OCI-LY7 (cell line): ENCODE results near the gene GOLGA8K. TPM values are rescaled to one million over a fixed set of nuclear protein-coding genes. Genes with fewer than 3 reads are reported as not detected.
"Not testable (repeated sequence)": the region's sequence is repeated elsewhere in the genome, so short reads cannot be mapped to it uniquely, and the experiment has no call there.

ENCODE experiments used
- BruUV-seq: library from RNA; stranded (reverse); fragments of 400-500 nt; replicated peaks from 2 replicates; lab custom pipeline; 2021; lab: Mats Ljungman, UMichigan
- CTCF ChIA-PET: fragments of 300-600 bp; sonication (Branson Sonifier 250); formaldehyde crosslinking; loops from one replicate; lab custom pipeline; 2022; ENCODE audit warnings: antibody characterized with exemption; ENCODE audit not compliant: unreplicated experiment; lab: Charles Lee
- POLR2A ChIA-PET: fragments of 300-600 bp; sonication (Branson Sonifier 250); formaldehyde crosslinking; loops from one replicate; lab custom pipeline; 2022; ENCODE audit warnings: antibody characterized with exemption; lab: Charles Lee
- DNase-seq: peaks from one replicate; pipeline ENCODE4 v3.0.0-alpha.2; 2015; ENCODE audit warnings: low spot score
- H2AFZ ChIP-seq: fragments of 200-600 bp; sonication (generic), shearing (Covaris generic); 2 replicates; pipeline ENCODE4 v1.6.1; 2014; ENCODE audit warnings: mild to moderate bottlenecking, antibody characterized with exemption, low read length, moderate library complexity
- H3K27ac ChIP-seq: fragments of 200-600 bp; sonication (generic); 2 replicates; pipeline ENCODE4 v1.5.1; 2014; ENCODE audit warnings: mixed run types, low read depth, mild to moderate bottlenecking, moderate library complexity, low read length, inconsistent platforms; ENCODE audit not compliant: poor library complexity, severe bottlenecking
- H3K36me3 ChIP-seq: fragments of 200-600 bp; sonication (generic); 2 replicates; pipeline ENCODE4 v1.6.1; 2014; ENCODE audit warnings: mild to moderate bottlenecking, antibody characterized with exemption, low read length, moderate library complexity, mixed read lengths; ENCODE audit not compliant: insufficient read depth
- H3K4me1 ChIP-seq: fragments of 200-600 bp; sonication (generic); 2 replicates; pipeline ENCODE4 v1.5.1; 2014; ENCODE audit warnings: mild to moderate bottlenecking, low read length; ENCODE audit not compliant: insufficient read depth, poor library complexity, severe bottlenecking
- H3K4me2 ChIP-seq: fragments of 200-600 bp; sonication (generic); 2 replicates; pipeline ENCODE4 v1.6.1; 2014; ENCODE audit warnings: mild to moderate bottlenecking, low read length
- H3K4me3 ChIP-seq: fragments of 200-600 bp; sonication (generic); 2 replicates; pipeline ENCODE4 v1.5.1; 2014; ENCODE audit warnings: mild to moderate bottlenecking, low read depth, low read length; ENCODE audit not compliant: poor library complexity, severe bottlenecking
- H3K79me2 ChIP-seq: fragments of 200-600 bp; sonication (generic); 2 replicates; pipeline ENCODE4 v1.6.1; 2016; ENCODE audit warnings: low read depth, mild to moderate bottlenecking, low read length, moderate library complexity, mixed read lengths; ENCODE audit not compliant: insufficient read depth
- H3K9me2 ChIP-seq: fragments of 200-600 bp; sonication (generic); 2 replicates; pipeline ENCODE4 v1.6.1; 2016; ENCODE audit warnings: mild to moderate bottlenecking, low read length, mixed read lengths; ENCODE audit not compliant: insufficient read depth
- H3K9me3 ChIP-seq: fragments of 200-600 bp; sonication (generic); 2 replicates; pipeline ENCODE4 v1.6.1; 2014; ENCODE audit warnings: mild to moderate bottlenecking, mixed run types, low read length, mixed read lengths
- H4K20me1 ChIP-seq: fragments of 200-600 bp; sonication (generic); 2 replicates; pipeline ENCODE4 v1.6.1; 2014; ENCODE audit warnings: mild to moderate bottlenecking, antibody characterized with exemption, low read length, moderate library complexity, mixed read lengths; ENCODE audit not compliant: insufficient read depth
- intact Hi-C: fragments of 100-400 bp; cut with micrococcal nuclease; formaldehyde crosslinking; loops from one replicate; pipeline ENCODE4 v1.10.0; 2022; ENCODE audit not compliant: unreplicated experiment
- total RNA-seq, 2 experiments: library from RNA; depleted of rRNA in 1 of 2; stranded (reverse); fragments of >200 nt in 1 of 2; shearing (Covaris generic) in 1 of 2; gene quantifications; 2 replicates each; pipeline ENCODE4 v1.2.3, GENCODE V29; 2014 to 2022
- TF ChIP-seq, protein P1 (sequence below): fragments of 200-600 bp; sonication (generic); conservative IDR thresholded peaks from 2 replicates; pipeline ENCODE4 v1.5.1; 2014; ENCODE audit warnings: mild to moderate bottlenecking, antibody characterized with exemption, low read length, moderate library complexity, mixed read lengths

Gene GOLGA8K
- total RNA-seq, 2 experiments from 2014 or later = not detected

DNA sequence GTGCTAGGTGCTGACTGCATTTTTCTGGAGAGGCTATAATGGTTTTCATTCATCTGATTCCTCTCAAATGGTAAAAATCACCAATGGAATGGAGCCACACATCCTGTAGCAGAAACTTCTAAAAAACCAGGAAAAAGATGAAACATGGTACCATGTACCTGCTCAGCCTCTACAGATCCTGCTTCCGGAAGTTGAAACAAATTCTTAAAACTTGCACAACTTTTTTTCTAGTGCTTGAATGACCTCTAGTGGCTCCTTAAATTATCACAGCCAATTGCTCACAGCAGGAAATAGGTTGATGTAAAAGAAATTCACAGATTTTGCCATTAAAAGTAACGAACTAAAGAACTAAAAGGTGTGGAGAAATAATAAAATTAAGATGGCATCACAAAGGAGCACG, 4.8 kb upstream of the GOLGA8K start:
- H3K79me2 ChIP-seq, H3K4me2 ChIP-seq, H3K36me3 ChIP-seq, intact Hi-C loops, BruUV-seq, POLR2A ChIA-PET, H4K20me1 ChIP-seq, H3K9me3 ChIP-seq, H3K4me1 ChIP-seq, DNase-seq, H3K9me2 ChIP-seq, H3K27ac ChIP-seq, H2AFZ ChIP-seq, H3K4me3 ChIP-seq, CTCF ChIA-PET: not testable (repeated sequence)
- TF ChIP-seq, protein P1, sequence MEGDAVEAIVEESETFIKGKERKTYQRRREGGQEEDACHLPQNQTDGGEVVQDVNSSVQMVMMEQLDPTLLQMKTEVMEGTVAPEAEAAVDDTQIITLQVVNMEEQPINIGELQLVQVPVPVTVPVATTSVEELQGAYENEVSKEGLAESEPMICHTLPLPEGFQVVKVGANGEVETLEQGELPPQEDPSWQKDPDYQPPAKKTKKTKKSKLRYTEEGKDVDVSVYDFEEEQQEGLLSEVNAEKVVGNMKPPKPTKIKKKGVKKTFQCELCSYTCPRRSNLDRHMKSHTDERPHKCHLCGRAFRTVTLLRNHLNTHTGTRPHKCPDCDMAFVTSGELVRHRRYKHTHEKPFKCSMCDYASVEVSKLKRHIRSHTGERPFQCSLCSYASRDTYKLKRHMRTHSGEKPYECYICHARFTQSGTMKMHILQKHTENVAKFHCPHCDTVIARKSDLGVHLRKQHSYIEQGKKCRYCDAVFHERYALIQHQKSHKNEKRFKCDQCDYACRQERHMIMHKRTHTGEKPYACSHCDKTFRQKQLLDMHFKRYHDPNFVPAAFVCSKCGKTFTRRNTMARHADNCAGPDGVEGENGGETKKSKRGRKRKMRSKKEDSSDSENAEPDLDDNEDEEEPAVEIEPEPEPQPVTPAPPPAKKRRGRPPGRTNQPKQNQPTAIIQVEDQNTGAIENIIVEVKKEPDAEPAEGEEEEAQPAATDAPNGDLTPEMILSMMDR = peak; percentile 46; the same call in 1 of the 2 replicates

DNA sequence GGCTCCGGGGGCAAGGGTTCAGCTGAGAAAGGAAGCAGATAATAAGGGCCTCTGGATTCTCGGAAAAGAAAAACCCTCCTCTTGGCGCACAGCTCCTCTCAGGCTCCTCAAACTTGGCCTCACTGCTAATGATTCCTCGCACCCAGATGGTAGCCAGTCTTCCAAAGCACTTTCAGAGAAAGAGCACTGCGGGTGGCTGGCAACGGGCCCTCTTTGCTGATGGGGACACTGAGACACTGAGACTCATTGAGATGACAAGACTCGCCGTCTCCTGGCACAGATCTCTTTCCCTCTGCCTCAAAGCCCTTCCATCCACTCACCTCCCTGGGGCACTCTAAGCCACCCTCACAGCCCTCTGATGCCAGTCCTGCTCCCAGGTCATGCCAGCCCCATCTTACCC, 6.6 kb downstream of the GOLGA8K start:
- H2AFZ ChIP-seq, POLR2A ChIA-PET, BruUV-seq: not testable (repeated sequence)

DNA sequence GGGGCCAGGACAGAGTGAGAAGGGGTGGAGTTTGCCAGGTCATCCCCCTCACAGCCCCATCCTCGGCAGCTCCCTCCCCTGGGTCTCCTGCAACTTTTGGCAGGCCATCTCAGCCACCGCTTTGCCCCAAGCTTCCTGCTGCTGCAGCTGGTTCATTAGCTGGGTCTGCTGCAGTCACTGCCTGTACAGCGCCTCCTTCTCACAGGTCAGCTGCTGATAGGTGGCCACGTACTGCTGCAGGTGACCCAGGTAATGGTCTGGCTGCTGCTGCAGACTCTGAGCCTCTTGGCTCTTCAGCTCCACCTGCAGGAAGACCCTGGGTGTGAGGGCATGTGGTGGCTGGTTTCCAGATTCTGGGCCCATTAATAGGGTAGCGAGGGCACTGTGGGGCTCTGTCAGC, 8.3 kb downstream of the GOLGA8K start:
- DNase-seq, intact Hi-C loops, H3K4me2 ChIP-seq, BruUV-seq, H3K27ac ChIP-seq, H3K9me2 ChIP-seq, H3K4me3 ChIP-seq, H3K79me2 ChIP-seq, CTCF ChIA-PET, POLR2A ChIA-PET, H2AFZ ChIP-seq, H3K36me3 ChIP-seq, H3K4me1 ChIP-seq, H4K20me1 ChIP-seq, H3K9me3 ChIP-seq: not testable (repeated sequence)

More for the DNA sequence above, 6.6 kb downstream of the GOLGA8K start:
- H3K79me2 ChIP-seq, H3K4me1 ChIP-seq, H3K9me3 ChIP-seq, DNase-seq, H3K4me3 ChIP-seq, H4K20me1 ChIP-seq, H3K4me2 ChIP-seq, CTCF ChIA-PET, H3K36me3 ChIP-seq, H3K9me2 ChIP-seq, intact Hi-C loops, H3K27ac ChIP-seq: not testable (repeated sequence)

DNA sequence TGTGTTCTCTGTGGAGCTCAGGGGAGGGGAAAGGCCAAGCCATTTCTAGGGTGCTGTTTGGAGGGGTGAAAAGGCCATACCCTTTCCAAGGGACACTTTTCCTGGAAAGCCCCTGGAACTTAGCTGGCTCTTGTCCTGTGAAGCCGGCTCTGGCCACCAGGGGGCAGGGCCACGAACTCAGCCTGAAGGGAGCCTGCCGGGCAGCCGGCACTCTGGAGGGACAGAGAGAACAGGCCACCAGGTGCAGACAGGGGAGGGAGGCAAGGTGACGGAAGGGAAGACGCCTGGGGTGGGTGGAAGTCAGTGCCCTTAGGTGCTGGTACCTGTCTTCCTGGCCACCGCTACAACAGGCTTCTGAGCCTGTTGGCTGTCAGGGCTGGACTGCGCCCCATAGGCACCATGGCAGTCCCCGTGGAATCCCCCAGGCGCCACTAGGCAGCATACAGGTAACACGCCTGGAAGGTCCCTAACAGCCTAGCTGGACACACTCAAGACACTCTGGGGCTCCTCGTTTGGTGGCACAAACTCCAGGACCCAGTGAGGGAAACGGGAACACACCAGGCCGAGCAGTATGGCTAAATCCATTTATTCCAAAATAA, 14.9 kb downstream of the GOLGA8K start:
- H3K36me3 ChIP-seq, BruUV-seq, H3K9me2 ChIP-seq, DNase-seq, H3K4me3 ChIP-seq, H3K79me2 ChIP-seq, H3K4me2 ChIP-seq, H3K4me1 ChIP-seq, H4K20me1 ChIP-seq, CTCF ChIA-PET, H3K27ac ChIP-seq, H2AFZ ChIP-seq, intact Hi-C loops, H3K9me3 ChIP-seq, POLR2A ChIA-PET: not testable (repeated sequence)

DNA sequence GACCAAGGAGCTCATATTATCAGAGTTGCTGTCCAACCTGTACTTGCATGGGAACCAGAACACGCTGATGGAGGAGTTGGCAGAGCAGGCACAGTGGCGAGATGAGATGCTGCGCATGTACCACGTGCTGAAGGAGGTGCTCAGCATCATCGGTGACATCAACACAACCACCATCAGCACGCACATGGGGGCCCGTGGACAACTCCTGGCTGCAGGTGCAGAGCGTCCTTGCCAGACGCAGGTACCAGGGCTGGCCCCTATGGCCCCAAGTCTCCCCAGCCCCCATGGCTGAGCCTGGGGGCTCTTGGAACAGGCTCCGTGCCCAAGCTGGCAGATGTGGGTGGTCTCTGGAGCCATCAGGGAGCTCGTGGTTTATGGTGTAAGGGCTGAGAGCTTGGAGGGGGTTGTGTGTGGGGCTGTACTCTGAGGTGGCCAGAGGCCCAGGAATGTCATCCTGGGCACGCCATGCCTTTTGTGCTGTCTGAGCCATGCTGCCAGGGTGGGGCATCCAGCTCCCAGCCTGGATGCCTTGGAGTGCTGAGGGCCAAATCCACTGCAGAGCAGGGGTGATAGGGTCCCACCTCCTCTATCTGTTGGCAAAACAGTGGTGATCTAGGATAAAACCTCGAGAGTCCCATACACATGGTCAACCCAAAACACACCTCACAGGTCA, 17.1 kb downstream of the GOLGA8K start:
- BruUV-seq, H4K20me1 ChIP-seq, CTCF ChIA-PET, H3K79me2 ChIP-seq, intact Hi-C loops, DNase-seq, H2AFZ ChIP-seq, H3K9me2 ChIP-seq, H3K4me1 ChIP-seq, H3K36me3 ChIP-seq, H3K27ac ChIP-seq, H3K9me3 ChIP-seq, H3K4me2 ChIP-seq, POLR2A ChIA-PET, H3K4me3 ChIP-seq: not testable (repeated sequence)

DNA sequence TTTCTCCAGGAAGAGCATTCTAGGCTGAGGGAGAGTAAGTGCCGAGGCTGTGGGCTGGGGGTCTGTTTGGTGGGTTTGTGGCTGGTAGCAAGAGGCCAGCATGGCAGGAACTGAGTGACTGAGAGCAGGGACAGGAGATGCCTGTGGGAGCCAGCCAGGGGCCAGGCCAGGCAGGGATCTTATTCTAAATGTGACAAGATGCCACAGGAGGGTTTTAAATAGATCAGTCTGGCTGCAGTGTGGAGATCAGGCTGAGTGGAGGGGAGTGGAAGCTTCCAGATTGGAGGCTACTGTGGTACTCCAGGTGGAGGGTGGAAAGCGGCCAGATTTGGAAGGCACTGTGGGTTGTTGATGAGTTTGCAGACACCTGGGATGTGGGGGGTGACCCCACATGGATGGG, 28.9 kb downstream of the GOLGA8K start:
- POLR2A ChIA-PET, H4K20me1 ChIP-seq, intact Hi-C loops, H3K4me3 ChIP-seq, H3K9me3 ChIP-seq, DNase-seq, H3K79me2 ChIP-seq, H2AFZ ChIP-seq, H3K36me3 ChIP-seq, CTCF ChIA-PET, H3K9me2 ChIP-seq, BruUV-seq, H3K27ac ChIP-seq, H3K4me1 ChIP-seq, H3K4me2 ChIP-seq: not testable (repeated sequence)
